Activated naive CD8-positive, alpha-beta T cell treated with anti-CD3 and anti-CD28 coated beads, Interleukin-2, amount 50 U/mL, for 16 hours (primary cell): ENCODE data around the gene EPS15.

Experiments used
- DNase-seq: peaks from one replicate; pipeline ENCODE4 v3.0.0-alpha.2; 2020; ENCODE audit warnings: low read depth, low spot score

EPS15 gene

GRCh38 chr1:51381964-51382363 is 137.1 kb downstream of the EPS15 start:
- no peak for DNase-seq

- no peak for DNase-seq
These were observed 138.1 kb downstream of the EPS15 start for GRCh38 chr1:51380936-51381335.

GRCh38 chr1:51378871-51379270 is 140.2 kb downstream of the EPS15 start:
- no peak for DNase-seq

GRCh38 chr1:51373898-51374297 is 145.2 kb downstream of the EPS15 start:
- no peak for DNase-seq

GRCh38 chr1:51372561-51372960 is 146.5 kb downstream of the EPS15 start:
- DNase-seq = no peak

GRCh38 chr1:51369171-51369570 is 149.9 kb downstream of the EPS15 start:
- no peak for DNase-seq

GRCh38 chr1:51365774-51366173 is 153.3 kb downstream of the EPS15 start:
- DNase-seq = no peak

GRCh38 chr1:51359879-51360278 is 159.2 kb downstream of the EPS15 start:
- no peak for DNase-seq

- DNase-seq = no peak
These were observed 163.7 kb downstream of the EPS15 start for GRCh38 chr1:51355382-51355781.

- DNase-seq = no peak
These were observed 164.7 kb downstream of the EPS15 start for GRCh38 chr1:51354416-51354815.

GRCh38 chr1:51351907-51352306 is 167.2 kb downstream of the EPS15 start:
- no peak for DNase-seq

- DNase-seq = no peak
These were observed 169.2 kb downstream of the EPS15 start for GRCh38 chr1:51349862-51350261.

- no peak for DNase-seq
These were observed 170.9 kb downstream of the EPS15 start for GRCh38 chr1:51348147-51348527.

- no peak for DNase-seq
These were observed 171.5 kb downstream of the EPS15 start for GRCh38 chr1:51347398-51348146.

- DNase-seq = no peak
These were observed 172.8 kb downstream of the EPS15 start for GRCh38 chr1:51346086-51346942.

GRCh38 chr1:51345300-51345687 is 173.8 kb downstream of the EPS15 start:
- no peak for DNase-seq

GRCh38 chr1:51344602-51345299 is 174.3 kb downstream of the EPS15 start:
- no peak for DNase-seq

- DNase-seq = no peak
These were observed 174.8 kb downstream of the EPS15 start for GRCh38 chr1:51344276-51344601.

GRCh38 chr1:51343624-51344023 is 175.4 kb downstream of the EPS15 start:
- DNase-seq = no peak

GRCh38 chr1:51342591-51343206 is 176.4 kb downstream of the EPS15 start:
- DNase-seq = no peak

- DNase-seq = no peak
These were observed 177.1 kb downstream of the EPS15 start for GRCh38 chr1:51341876-51342496.

GRCh38 chr1:51340380-51340779 is 178.7 kb downstream of the EPS15 start:
- no peak for DNase-seq
